H1 (cell line): ENCODE measurements around the gene PACSIN1.

Experiments used
- CBX5 ChIP-seq: fragments of 300-800, 300-1000 bp; sonication (generic); IDR thresholded peaks from 2 replicates; pipeline ENCODE4 v1.7.1; 2016; ENCODE audit warnings: antibody characterized with exemption, low read length, low read depth
- EZH2 ChIP-seq: fragments of 200-600 bp; sonication (generic); IDR thresholded peaks from 2 replicates; pipeline ENCODE4 v1.7.1; 2012; ENCODE audit warnings: low read depth, mild to moderate bottlenecking, moderate library complexity, low read length, inconsistent platforms; ENCODE audit not compliant: severe bottlenecking
- JUN ChIP-seq: IDR thresholded peaks from 2 replicates; pipeline ENCODE4 v1.6.1; 2011; ENCODE audit warnings: low read depth, mild to moderate bottlenecking, improper control_type of control experiment, low read length
- KDM1A ChIP-seq: fragments of 200-600, 300-600 bp; sonication (generic); IDR thresholded peaks from 2 replicates; pipeline ENCODE4 v1.7.1; 2016; ENCODE audit warnings: mild to moderate bottlenecking, low read length, borderline replicate concordance
- KDM4A ChIP-seq: IDR thresholded peaks from one replicate; pipeline ENCODE4 v1.7.1; 2012; ENCODE audit warnings: low read depth, mild to moderate bottlenecking, moderate library complexity, low read length, inconsistent platforms; ENCODE audit not compliant: severe bottlenecking
- POLR2A ChIP-seq, 2 experiments: IDR thresholded peaks; 1 replicate in 1 of 2; 2 replicates in 1 of 2; pipeline ENCODE4 v1.6.1; 2011; ENCODE audit warnings: low read depth in 2 of 2, low read length in 2 of 2, mild to moderate bottlenecking in 2 of 2; ENCODE audit errors: control extremely low read depth in 1 of 2
- POU5F1 ChIP-seq: IDR thresholded peaks from 2 replicates; pipeline ENCODE4 v1.6.1; 2011; ENCODE audit warnings: low read depth, mild to moderate bottlenecking, low read length, moderate library complexity
- RAD21 ChIP-seq, 2 experiments: IDR thresholded peaks in 1 of 2; conservative IDR thresholded peaks in 1 of 2; 2 replicates each; pipeline ENCODE4 v1.6.1; 2011; ENCODE audit warnings: low read depth in 2 of 2, low read length in 2 of 2, improper control_type of control experiment in 1 of 2, inconsistent platforms in 1 of 2, mild to moderate bottlenecking in 1 of 2, moderate library complexity in 1 of 2
- RNF2 ChIP-seq: fragments of 200-900, 300-1000 bp; sonication (generic); IDR thresholded peaks from 2 replicates; pipeline ENCODE4 v1.7.1; 2016; ENCODE audit warnings: borderline replicate concordance, low read depth, mild to moderate bottlenecking, antibody characterized with exemption, low read length; ENCODE audit not compliant: poor library complexity, severe bottlenecking; ENCODE audit errors: missing control alignments
- TEAD4 ChIP-seq: IDR thresholded peaks from 2 replicates; pipeline ENCODE4 v1.6.1; 2012; ENCODE audit warnings: low read depth, low read length, inconsistent platforms, mixed read lengths
- YY1 ChIP-seq: IDR thresholded peaks from 2 replicates; pipeline ENCODE4 v1.6.1; 2011; ENCODE audit warnings: low read depth, mild to moderate bottlenecking, low read length
- TF ChIP-seq, protein P1 (sequence below), 3 experiments: IDR thresholded peaks; 1 replicate in 2 of 3; 2 replicates in 1 of 3; pipeline versions ENCODE4 v1.5.1 to v1.6.1; 2011; ENCODE audit warnings: low read length in 3 of 3, mild to moderate bottlenecking in 3 of 3, inconsistent platforms in 2 of 3, low read depth in 1 of 3, moderate library complexity in 1 of 3; ENCODE audit not compliant: insufficient read depth in 1 of 3; ENCODE audit errors: control extremely low read depth in 1 of 3
- TF ChIP-seq, protein P2 (sequence below): IDR thresholded peaks from 2 replicates; pipeline ENCODE4 v1.6.1; 2011; ENCODE audit warnings: low read depth, mild to moderate bottlenecking, low read length; ENCODE audit not compliant: insufficient read depth
- TF ChIP-seq, protein P3 (sequence below): IDR thresholded peaks from 2 replicates; pipeline ENCODE4 v1.6.1; 2011; ENCODE audit warnings: low read length, improper control_type of control experiment

DNA sequence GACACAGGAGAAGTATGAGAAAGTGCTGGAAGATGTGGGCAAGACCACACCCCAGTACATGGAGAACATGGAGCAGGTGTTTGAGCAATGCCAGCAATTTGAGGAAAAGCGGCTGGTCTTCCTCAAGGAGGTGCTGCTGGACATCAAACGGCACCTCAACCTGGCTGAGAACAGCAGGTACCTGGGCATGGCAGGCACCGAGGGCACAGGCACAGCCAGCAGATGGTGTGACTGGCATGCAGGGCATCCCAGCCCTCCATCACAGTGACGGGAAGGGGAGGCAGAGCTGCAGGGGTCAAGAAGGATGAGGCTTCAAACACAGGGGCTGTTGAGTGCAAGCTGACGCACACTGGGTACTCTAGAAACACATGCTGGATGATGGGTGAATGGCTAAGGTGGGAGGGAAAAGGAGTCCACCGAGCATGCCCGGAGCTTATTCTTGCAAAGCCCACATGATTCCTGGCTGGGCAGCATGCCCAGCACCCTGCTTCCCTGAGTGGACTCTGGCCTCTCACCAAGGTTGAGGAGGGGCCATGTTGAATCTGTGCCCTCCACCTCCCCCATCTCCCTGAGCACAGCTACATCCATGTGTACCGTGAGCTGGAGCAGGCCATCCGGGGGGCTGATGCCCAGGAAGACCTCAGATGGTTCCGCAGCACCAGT lies 63.9 kb downstream of the PACSIN1 start:
- TF ChIP-seq EZH2 (no peak), POLR2A (IDR thresholded peaks at IDR 0.05; ENCODE audit: control extremely low read depth in 1 of 2, low read depth in 2 of 2, low read length in 2 of 2) (no peak), YY1 (no peak), KDM1A (no peak), RNF2 (no peak), POU5F1 (no peak), RAD21 (IDR thresholded peaks at IDR 0.05 in 1 of 2, conservative IDR thresholded peaks at IDR 0.05 in 1 of 2; ENCODE audit: low read depth in 2 of 2, low read length in 2 of 2) (peak; percentile 38 to 47), TEAD4 (no peak), KDM4A (no peak), JUN (no peak), CBX5 (no peak)
- TF ChIP-seq, protein P1, sequence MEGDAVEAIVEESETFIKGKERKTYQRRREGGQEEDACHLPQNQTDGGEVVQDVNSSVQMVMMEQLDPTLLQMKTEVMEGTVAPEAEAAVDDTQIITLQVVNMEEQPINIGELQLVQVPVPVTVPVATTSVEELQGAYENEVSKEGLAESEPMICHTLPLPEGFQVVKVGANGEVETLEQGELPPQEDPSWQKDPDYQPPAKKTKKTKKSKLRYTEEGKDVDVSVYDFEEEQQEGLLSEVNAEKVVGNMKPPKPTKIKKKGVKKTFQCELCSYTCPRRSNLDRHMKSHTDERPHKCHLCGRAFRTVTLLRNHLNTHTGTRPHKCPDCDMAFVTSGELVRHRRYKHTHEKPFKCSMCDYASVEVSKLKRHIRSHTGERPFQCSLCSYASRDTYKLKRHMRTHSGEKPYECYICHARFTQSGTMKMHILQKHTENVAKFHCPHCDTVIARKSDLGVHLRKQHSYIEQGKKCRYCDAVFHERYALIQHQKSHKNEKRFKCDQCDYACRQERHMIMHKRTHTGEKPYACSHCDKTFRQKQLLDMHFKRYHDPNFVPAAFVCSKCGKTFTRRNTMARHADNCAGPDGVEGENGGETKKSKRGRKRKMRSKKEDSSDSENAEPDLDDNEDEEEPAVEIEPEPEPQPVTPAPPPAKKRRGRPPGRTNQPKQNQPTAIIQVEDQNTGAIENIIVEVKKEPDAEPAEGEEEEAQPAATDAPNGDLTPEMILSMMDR (IDR thresholded peaks at IDR 0.05; ENCODE audit: control extremely low read depth in 1 of 3, insufficient read depth in 1 of 3, low read depth in 1 of 3, low read length in 3 of 3): peak in 2 of 3 experiments; percentile 33; a peak in 2 of 4 replicates
- TF ChIP-seq, protein P2, sequence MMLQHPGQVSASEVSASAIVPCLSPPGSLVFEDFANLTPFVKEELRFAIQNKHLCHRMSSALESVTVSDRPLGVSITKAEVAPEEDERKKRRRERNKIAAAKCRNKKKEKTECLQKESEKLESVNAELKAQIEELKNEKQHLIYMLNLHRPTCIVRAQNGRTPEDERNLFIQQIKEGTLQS: no peak
- TF ChIP-seq, protein P3, sequence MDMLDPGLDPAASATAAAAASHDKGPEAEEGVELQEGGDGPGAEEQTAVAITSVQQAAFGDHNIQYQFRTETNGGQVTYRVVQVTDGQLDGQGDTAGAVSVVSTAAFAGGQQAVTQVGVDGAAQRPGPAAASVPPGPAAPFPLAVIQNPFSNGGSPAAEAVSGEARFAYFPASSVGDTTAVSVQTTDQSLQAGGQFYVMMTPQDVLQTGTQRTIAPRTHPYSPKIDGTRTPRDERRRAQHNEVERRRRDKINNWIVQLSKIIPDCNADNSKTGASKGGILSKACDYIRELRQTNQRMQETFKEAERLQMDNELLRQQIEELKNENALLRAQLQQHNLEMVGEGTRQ: no peak
